Measurements from ENCODE around the gene ETV3.

Gene ETV3

GRCh38 chr1:157140063-157140588 is 1.9 kb upstream of the ETV3 start:
- no peak for DNase-seq (ENCODE audit: low read depth in 2 of 3, low spot score in 1 of 3)

GRCh38 chr1:157139052-157139715 is 989 bp upstream of the ETV3 start:
- DNase-seq (ENCODE audit: low read depth in 2 of 3, low spot score in 1 of 3): no peak

- no peak for DNase-seq (ENCODE audit: low read depth in 2 of 3, low spot score in 1 of 3)
Measured at GRCh38 chr1:157137408-157138219, 581 bp downstream of the ETV3 start.

GRCh38 chr1:157137046-157137407 is 1.2 kb downstream of the ETV3 start:
- DNase-seq (ENCODE audit: low read depth in 2 of 3, low spot score in 1 of 3): no peak

GRCh38 chr1:157136133-157136532 is 2.1 kb downstream of the ETV3 start:
- no peak for DNase-seq (ENCODE audit: low read depth in 2 of 3, low spot score in 1 of 3)

GRCh38 chr1:157135646-157136045 is 2.5 kb downstream of the ETV3 start:
- no peak for DNase-seq (ENCODE audit: low read depth in 2 of 3, low spot score in 1 of 3)

- no peak for DNase-seq (ENCODE audit: low read depth in 2 of 3, low spot score in 1 of 3)
Measured at GRCh38 chr1:157135070-157135469, 3.1 kb downstream of the ETV3 start.

- no peak for DNase-seq (ENCODE audit: low read depth in 2 of 3, low spot score in 1 of 3)
Measured at GRCh38 chr1:157134442-157134841, 3.8 kb downstream of the ETV3 start.

- no peak for DNase-seq (ENCODE audit: low read depth in 2 of 3, low spot score in 1 of 3)
Measured at GRCh38 chr1:157133426-157133825, 4.8 kb downstream of the ETV3 start.

GRCh38 chr1:157132616-157133167 is 5.5 kb downstream of the ETV3 start:
- DNase-seq (ENCODE audit: low read depth in 2 of 3, low spot score in 1 of 3): no peak

- no peak for DNase-seq (ENCODE audit: low read depth in 2 of 3, low spot score in 1 of 3)
Measured at GRCh38 chr1:157132111-157132510, 6.1 kb downstream of the ETV3 start.

GRCh38 chr1:157131281-157131680 is 6.9 kb downstream of the ETV3 start:
- no peak for DNase-seq (ENCODE audit: low read depth in 2 of 3, low spot score in 1 of 3)

GRCh38 chr1:157124855-157125254 is 13.3 kb downstream of the ETV3 start:
- DNase-seq (ENCODE audit: low read depth in 2 of 3, low spot score in 1 of 3): no peak

- no peak for DNase-seq (ENCODE audit: low read depth in 2 of 3, low spot score in 1 of 3)
Measured at GRCh38 chr1:157119448-157119847, 18.7 kb downstream of the ETV3 start.

- DNase-seq (ENCODE audit: low read depth in 2 of 3, low spot score in 1 of 3): no peak
Measured at GRCh38 chr1:157119008-157119407, 19.2 kb downstream of the ETV3 start.

- DNase-seq (ENCODE audit: low read depth in 2 of 3, low spot score in 1 of 3): no peak
Measured at GRCh38 chr1:157117527-157118057, 20.6 kb downstream of the ETV3 start.

- no peak for DNase-seq (ENCODE audit: low read depth in 2 of 3, low spot score in 1 of 3)
Measured at GRCh38 chr1:157116737-157117103, 21.5 kb downstream of the ETV3 start.

GRCh38 chr1:157115851-157116736 is 22.1 kb downstream of the ETV3 start:
- DNase-seq (ENCODE audit: low read depth in 2 of 3, low spot score in 1 of 3): no peak

- no peak for DNase-seq (ENCODE audit: low read depth in 2 of 3, low spot score in 1 of 3)
Measured at GRCh38 chr1:157115429-157115838, 22.8 kb downstream of the ETV3 start.

GRCh38 chr1:157114183-157115121 is 23.7 kb downstream of the ETV3 start:
- DNase-seq (ENCODE audit: low read depth in 2 of 3, low spot score in 1 of 3): no peak
